ENCODE data around the gene C22orf23. TPM values are rescaled to one million over a fixed set of nuclear protein-coding genes. Genes with fewer than 3 reads are reported as not detected.

C22orf23 gene
- total RNA-seq, 6 experiments from 2014 or later: 0.40 TPM; not detected in 5

- no peak for DNase-seq
- Histone ChIP-seq H3K4me1 (no peaks in the 10 kb centered on the region), H3K27me3 (no peaks in the 10 kb centered on the region), H3K36me3 (no peaks in the 10 kb centered on the region), H3K4me3 (no peak overlapping the region), H3K27ac (no peak overlapping the region), H3K9me3 (no peaks in the 10 kb centered on the region)
- 83% methylated on average over 1 of the region's 8 CpGs for WGBS (ENCODE audit: insufficient coverage, low coverage, low lambda C conversion rate, missing lambda C conversion rate)
- ATAC-seq: peak in 1 of 4 donors; percentile 11
- intact Hi-C loops (cut with DNase I): no loop called here
- TF ChIP-seq POLR2A (IDR thresholded peaks at IDR 0.05) (no peak), CTCF (IDR thresholded peaks at IDR 0.05) (no peak)
These were observed 43.3 kb upstream of the C22orf23 start for GRCh38 chr22:37996515-37997246.

GRCh38 chr22:37996079-37996478 is 42.7 kb upstream of the C22orf23 start:
- Histone ChIP-seq H3K36me3 (no peaks in the 10 kb centered on the region), H3K27ac (no peak overlapping the region), H3K4me1 (no peaks in the 10 kb centered on the region), H3K9me3 (no peaks in the 10 kb centered on the region), H3K4me3 (no peak overlapping the region), H3K27me3 (no peaks in the 10 kb centered on the region)
- DNase-seq (no peak), ATAC-seq (no peak)
- intact Hi-C loops (cut with DNase I): no loop called here
- TF ChIP-seq POLR2A (IDR thresholded peaks at IDR 0.05) (no peak), CTCF (IDR thresholded peaks at IDR 0.05) (no peak)
- WGBS (ENCODE audit: insufficient coverage, low coverage, low lambda C conversion rate, missing lambda C conversion rate): no CpG with 5 or more reads among the region's 4 CpGs

DNA sequence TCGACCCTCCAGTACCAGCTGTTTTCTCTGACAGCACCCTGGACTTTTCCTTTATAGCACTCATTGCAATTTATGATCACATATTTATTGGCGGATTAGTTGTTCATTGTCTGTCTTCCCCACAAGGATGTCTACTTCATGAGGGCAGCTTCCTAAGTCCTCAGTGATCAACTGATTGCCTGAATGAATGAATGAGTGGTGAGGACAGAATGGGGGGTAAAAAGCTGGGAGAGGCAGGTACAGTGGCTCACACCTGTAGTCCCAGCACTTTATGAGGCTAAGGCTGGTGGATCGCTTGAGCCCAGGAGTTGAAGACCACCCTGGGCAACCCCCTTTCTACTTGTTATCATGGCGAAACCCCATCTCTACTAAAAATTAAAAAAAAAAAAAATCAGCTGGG is 42.1 kb upstream of the C22orf23 start:
- DNase-seq (no peak), ATAC-seq (no peak)
- Histone ChIP-seq H3K9me3 (no peaks in the 10 kb centered on the region), H3K36me3 (no peaks in the 10 kb centered on the region), H3K27me3 (no peaks in the 10 kb centered on the region), H3K4me1 (no peaks in the 10 kb centered on the region), H3K4me3 (no peak overlapping the region), H3K27ac (no peak overlapping the region)
- intact Hi-C loops (cut with DNase I): no loop called here
- TF ChIP-seq POLR2A (IDR thresholded peaks at IDR 0.05) (no peak), CTCF (IDR thresholded peaks at IDR 0.05) (no peak)
- 85% methylated on average over 3 of the region's 4 CpGs for WGBS (ENCODE audit: insufficient coverage, low coverage, low lambda C conversion rate, missing lambda C conversion rate)

DNA sequence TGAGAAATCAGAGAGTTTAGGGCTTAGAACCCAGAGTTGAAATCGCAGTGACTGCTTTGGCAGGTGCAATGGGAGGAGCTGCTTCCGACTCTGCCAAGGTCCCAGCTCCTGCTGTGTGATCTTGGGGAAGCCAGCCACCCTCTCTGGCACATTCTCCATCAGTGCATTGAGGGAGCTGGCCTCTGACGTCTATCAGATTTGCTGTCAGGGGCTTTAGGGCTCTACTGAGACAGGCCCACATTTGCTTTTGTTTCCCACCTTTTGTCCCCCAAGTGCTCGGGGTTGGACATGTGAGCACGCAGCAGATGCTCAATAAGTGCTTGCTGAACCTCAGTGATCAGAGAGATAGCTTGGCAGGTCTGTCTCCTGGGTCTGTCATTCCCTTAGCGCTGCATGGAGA is 41.6 kb upstream of the C22orf23 start:
- no peaks in the 10 kb centered on the region for H3K9me3 ChIP-seq
- no peak overlapping the region for H3K27ac ChIP-seq
- H3K36me3 ChIP-seq: no peaks in the 10 kb centered on the region
- WGBS (ENCODE audit: insufficient coverage, low coverage, low lambda C conversion rate, missing lambda C conversion rate): 89% methylated on average over 5 of the region's 6 CpGs
- no peaks in the 10 kb centered on the region for H3K27me3 ChIP-seq
- H3K4me3 ChIP-seq: no peak overlapping the region
- ATAC-seq (no peak), DNase-seq (no peak)
- no peaks in the 10 kb centered on the region for H3K4me1 ChIP-seq
- intact Hi-C loops (cut with DNase I): no loop called here
- no peak for TF ChIP-seq CTCF (IDR thresholded peaks at IDR 0.05)
- TF ChIP-seq POLR2A (IDR thresholded peaks at IDR 0.05): no peak
